Mucosa of stomach (tissue), 1 donor: ENCODE results near the gene MOCS1.

Experiments used
- H3K27me3 ChIP-seq: one replicate; pipeline ENCODE4 v1.7.0; 2013; ENCODE audit warnings: mild to moderate bottlenecking, low read length; ENCODE audit not compliant: control insufficient read depth, insufficient read depth
- H3K36me3 ChIP-seq: one replicate; pipeline ENCODE4 v1.7.0; 2013; ENCODE audit warnings: low read length; ENCODE audit not compliant: control insufficient read depth, insufficient read depth
- H3K4me1 ChIP-seq: one replicate; pipeline ENCODE4 v1.7.0; 2013; ENCODE audit warnings: mild to moderate bottlenecking, low read length; ENCODE audit not compliant: control insufficient read depth, insufficient read depth
- H3K4me3 ChIP-seq: one replicate; pipeline ENCODE4 v1.7.0; 2013; ENCODE audit warnings: low read length
- H3K9ac ChIP-seq: one replicate; pipeline ENCODE4 v1.7.0; 2013; ENCODE audit warnings: mild to moderate bottlenecking, low read length, moderate library complexity
- H3K9me3 ChIP-seq: one replicate; pipeline ENCODE4 v1.7.0; 2013; ENCODE audit warnings: mild to moderate bottlenecking, low read length, moderate library complexity; ENCODE audit not compliant: control insufficient read depth
- donor health status: Pancreatic carcinoma.

The MOCS1 gene

DNA sequence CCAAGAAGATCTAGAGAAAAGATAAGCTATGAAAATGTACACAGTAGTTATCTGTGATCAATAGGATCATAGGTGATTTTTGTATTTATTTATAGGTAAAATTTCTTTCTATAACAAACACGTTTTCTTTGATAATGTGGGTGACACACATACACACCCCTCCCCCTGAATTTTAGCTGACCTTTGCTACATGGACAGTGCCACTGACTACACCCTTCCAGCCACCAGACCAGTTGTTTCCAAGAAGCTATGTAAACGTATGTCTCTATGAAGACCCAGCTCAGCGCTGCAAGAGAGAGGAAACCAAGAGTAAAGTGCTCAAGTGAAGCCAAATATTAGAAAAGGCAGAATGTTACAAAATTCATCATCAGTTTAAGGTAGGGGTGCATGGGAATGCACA is 16.3 kb downstream of the MOCS1 start:
- Histone ChIP-seq H3K36me3 (no peaks in the 10 kb centered on the region), H3K27me3 (no peaks in the 10 kb centered on the region), H3K9ac (no peak overlapping the region), H3K9me3 (no peaks in the 10 kb centered on the region), H3K4me1 (peaks cover 1% of the 10 kb centered on the region), H3K4me3 (no peak overlapping the region)

DNA sequence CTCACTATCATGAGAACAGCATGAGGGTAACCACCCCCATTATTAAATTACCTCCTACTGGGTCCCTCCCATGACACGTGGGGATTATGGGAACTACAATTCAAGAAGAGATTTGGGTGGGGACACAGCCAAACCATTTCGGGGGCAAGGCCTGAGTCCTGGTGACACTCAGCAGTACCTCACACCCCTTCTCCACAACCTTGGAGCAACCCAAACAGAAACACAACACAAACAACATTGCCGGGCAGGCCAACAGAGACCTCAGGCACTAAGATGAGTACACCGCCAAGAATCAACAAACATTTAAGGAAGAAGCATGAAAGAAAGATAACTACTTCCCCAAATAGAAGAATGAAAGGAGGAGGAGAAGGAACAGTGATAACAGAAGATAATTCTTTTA is 16.9 kb downstream of the MOCS1 start:
- Histone ChIP-seq H3K36me3 (no peaks in the 10 kb centered on the region), H3K4me3 (no peak overlapping the region), H3K27me3 (no peaks in the 10 kb centered on the region), H3K4me1 (no peaks in the 10 kb centered on the region), H3K9me3 (no peaks in the 10 kb centered on the region), H3K9ac (no peak overlapping the region)

DNA sequence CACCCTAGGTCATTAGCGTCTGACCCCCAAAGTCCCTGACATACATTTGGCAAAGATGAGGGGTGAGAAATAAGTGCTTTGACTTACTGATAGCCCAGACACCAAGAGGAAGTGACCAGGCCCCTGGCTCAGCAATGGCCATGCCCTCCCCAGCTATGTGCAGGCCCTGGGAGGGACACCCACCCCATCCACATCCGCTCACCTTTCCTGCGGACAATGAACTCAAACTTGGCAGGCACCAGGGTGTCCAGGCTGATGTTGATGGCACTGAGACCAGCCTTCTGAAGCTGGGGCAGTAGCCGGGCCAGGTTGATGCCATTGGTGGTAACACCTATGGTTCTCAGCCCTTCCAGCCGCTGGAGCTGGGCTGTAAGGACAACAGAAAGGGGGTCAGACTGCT is 18.4 kb downstream of the MOCS1 start:
- Histone ChIP-seq H3K9me3 (no peaks in the 10 kb centered on the region), H3K9ac (no peak overlapping the region), H3K4me3 (no peak overlapping the region), H3K4me1 (no peaks in the 10 kb centered on the region), H3K27me3 (no peaks in the 10 kb centered on the region), H3K36me3 (no peaks in the 10 kb centered on the region)

DNA sequence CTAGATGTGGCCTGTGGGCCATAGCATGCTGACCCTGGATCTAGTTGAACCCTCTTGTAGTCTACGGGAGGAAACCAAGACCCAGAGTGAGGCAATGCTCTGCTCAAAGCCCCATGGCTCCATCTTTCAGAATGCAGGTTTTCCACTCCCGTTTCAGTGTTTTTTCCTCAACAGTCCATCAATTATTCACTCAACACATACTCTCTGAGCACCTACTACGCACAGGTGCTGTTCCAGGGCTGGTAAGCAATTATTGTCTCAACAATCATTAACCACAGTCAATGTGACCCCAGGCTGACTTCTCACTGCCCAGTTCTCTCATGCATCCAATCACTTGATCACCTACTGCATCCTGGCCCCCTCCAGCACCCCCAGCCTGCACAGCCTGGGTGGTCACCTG is 20.0 kb downstream of the MOCS1 start:
- H3K4me3 ChIP-seq: no peak overlapping the region
- no peak overlapping the region for H3K9ac ChIP-seq
- no peaks in the 10 kb centered on the region for H3K9me3 ChIP-seq
- H3K36me3 ChIP-seq: no peaks in the 10 kb centered on the region
- no peaks in the 10 kb centered on the region for H3K27me3 ChIP-seq
- H3K4me1 ChIP-seq: no peaks in the 10 kb centered on the region

DNA sequence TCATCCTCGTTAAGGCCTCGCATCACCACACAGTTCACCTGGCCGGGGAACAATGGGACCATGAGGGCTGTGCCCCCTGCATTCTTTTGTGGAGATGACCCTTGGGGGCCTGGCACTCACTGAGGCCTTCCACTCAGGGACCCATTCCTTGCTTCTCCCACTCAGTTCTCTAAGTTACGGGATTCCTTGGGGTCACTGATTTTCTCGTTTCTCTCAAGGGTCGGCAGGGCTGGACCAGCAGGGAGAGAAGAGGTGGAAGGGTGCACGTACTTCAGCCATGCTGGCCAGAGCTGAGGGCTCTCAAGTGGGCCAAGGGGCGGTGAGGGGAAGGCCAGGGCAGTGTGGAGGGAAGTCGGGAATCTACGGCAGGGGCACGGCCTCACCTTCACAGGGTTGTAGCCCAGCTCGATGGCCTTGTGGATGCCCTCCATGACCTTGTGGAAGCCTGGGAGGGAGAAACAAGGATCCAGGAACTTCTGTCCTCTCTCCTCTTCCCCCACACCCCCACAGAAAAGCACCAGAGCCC is 20.8 kb downstream of the MOCS1 start:
- no peaks in the 10 kb centered on the region for H3K27me3 ChIP-seq
- no peak overlapping the region for H3K9ac ChIP-seq
- no peak overlapping the region for H3K4me3 ChIP-seq
- no peaks in the 10 kb centered on the region for H3K4me1 ChIP-seq
- H3K9me3 ChIP-seq: no peaks in the 10 kb centered on the region
- no peaks in the 10 kb centered on the region for H3K36me3 ChIP-seq

DNA sequence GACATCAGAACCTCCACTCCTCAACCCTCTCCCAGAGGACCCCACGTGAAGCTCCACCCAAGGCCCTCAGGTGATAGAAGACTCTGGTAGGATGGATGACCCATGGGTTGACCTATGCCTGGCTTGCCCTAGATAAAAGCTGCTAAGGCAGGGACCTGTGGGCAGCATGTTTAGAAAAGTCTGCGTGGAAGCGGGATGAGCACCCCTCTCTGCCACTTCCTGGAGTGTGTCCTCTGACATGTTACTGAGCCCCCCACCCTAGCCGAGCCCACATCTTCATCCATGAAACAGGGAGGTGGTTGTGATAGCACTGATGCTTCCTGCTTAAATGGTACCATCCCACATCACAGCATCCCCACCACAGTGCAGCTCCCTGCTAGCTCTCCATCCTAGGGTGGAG is 21.8 kb downstream of the MOCS1 start:
- no peaks in the 10 kb centered on the region for H3K4me1 ChIP-seq
- H3K27me3 ChIP-seq: no peaks in the 10 kb centered on the region
- H3K9ac ChIP-seq: no peak overlapping the region
- H3K9me3 ChIP-seq: no peaks in the 10 kb centered on the region
- no peaks in the 10 kb centered on the region for H3K36me3 ChIP-seq
- H3K4me3 ChIP-seq: no peak overlapping the region

DNA sequence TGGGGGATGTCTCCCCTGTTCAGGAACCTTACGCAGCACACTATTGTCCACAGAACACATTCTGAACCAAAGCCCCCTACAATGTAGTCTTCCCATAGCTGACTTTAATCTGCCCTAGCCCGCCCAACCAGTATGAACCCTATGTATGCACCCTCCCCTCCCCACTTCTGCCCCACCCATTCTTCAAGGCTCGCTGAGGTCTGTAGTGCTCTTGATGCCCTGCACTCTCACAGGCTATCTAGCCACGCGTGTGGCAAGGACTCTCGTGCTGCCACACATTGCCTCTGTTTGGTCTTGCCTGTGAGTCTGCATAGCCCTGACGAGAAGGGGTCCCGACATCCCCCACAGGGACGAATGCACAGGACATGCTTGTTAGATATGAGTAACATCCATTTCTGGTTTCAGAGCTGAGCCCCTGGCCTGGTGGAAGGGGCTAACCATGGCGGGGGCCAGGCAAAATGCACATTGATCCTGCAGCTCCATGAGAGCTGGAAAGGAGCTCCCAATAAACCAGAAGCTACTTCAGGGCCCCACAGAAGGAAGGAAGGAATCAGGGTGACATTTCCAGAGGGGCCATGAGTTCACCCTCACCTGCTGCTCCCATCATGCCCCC is 22.6 kb downstream of the MOCS1 start:
- Histone ChIP-seq H3K9ac (no peak overlapping the region), H3K4me3 (no peak overlapping the region), H3K36me3 (no peaks in the 10 kb centered on the region), H3K4me1 (no peaks in the 10 kb centered on the region), H3K9me3 (no peaks in the 10 kb centered on the region), H3K27me3 (no peaks in the 10 kb centered on the region)

DNA sequence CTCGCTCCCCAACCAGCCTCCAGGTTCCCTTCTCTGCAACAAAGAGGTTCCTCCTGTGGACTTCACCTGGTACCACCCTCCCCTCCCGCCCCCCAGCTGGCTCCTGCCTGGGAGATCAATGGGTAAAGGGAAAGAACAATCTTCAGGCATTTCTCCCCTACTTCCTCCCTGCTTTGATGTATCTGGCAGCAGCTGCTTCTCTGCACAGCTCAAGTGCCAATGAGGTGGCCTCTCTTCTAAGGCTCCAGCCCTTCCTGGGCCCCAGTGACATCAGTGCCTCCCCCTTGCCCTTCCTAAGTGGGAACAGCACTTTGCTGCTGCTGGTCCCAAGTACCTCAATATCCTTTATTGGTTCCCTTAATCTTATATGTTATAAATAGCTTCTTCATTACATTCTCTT is 23.5 kb downstream of the MOCS1 start:
- H3K4me1 ChIP-seq: no peaks in the 10 kb centered on the region
- H3K4me3 ChIP-seq: no peak overlapping the region
- no peak overlapping the region for H3K9ac ChIP-seq
- H3K27me3 ChIP-seq: no peaks in the 10 kb centered on the region
- H3K36me3 ChIP-seq: no peaks in the 10 kb centered on the region
- no peaks in the 10 kb centered on the region for H3K9me3 ChIP-seq

DNA sequence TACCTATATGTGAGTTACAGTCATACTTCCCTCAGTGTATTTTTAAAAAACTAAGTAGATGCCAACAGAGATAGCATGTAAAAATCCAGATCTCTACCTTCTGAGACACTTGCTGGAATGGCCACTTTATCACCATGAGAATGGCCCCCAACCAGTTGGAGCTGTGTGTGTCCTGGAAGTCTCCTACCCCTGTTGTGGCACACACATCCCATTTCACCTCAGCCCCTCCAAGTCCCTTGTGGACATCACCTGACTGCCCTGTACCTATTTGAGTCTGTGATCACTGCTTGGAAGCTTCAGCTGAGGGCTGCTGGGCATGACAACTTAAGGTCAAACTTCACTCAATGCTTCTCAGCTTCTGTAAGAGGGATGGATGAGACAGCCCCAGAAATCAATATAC is 24.1 kb downstream of the MOCS1 start:
- no peaks in the 10 kb centered on the region for H3K9me3 ChIP-seq
- H3K9ac ChIP-seq: no peak overlapping the region
- no peak overlapping the region for H3K4me3 ChIP-seq
- H3K27me3 ChIP-seq: no peaks in the 10 kb centered on the region
- H3K4me1 ChIP-seq: no peaks in the 10 kb centered on the region
- H3K36me3 ChIP-seq: no peaks in the 10 kb centered on the region

DNA sequence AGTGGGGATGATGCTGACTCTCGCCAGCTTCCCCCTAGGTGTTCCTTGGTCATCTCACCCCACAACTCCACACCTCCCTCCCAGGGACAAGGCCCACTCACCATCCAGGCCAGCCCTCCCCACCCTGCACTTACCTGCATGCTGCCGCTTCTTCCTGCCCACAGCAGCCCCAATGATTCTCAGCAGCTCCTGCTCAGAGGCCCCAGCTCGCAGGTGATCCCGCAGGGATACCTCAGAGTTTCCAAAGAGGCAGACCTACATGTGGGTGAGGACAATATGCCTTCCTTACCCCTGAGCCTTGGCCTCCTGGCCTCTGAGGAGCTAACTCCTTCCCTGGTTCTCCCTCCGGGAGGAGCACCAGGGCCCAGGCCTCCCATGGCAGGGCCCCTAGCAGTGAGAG is 24.6 kb downstream of the MOCS1 start:
- Histone ChIP-seq H3K9me3 (no peaks in the 10 kb centered on the region), H3K27me3 (no peaks in the 10 kb centered on the region), H3K36me3 (no peaks in the 10 kb centered on the region), H3K4me1 (no peaks in the 10 kb centered on the region), H3K4me3 (no peak overlapping the region), H3K9ac (no peak overlapping the region)

DNA sequence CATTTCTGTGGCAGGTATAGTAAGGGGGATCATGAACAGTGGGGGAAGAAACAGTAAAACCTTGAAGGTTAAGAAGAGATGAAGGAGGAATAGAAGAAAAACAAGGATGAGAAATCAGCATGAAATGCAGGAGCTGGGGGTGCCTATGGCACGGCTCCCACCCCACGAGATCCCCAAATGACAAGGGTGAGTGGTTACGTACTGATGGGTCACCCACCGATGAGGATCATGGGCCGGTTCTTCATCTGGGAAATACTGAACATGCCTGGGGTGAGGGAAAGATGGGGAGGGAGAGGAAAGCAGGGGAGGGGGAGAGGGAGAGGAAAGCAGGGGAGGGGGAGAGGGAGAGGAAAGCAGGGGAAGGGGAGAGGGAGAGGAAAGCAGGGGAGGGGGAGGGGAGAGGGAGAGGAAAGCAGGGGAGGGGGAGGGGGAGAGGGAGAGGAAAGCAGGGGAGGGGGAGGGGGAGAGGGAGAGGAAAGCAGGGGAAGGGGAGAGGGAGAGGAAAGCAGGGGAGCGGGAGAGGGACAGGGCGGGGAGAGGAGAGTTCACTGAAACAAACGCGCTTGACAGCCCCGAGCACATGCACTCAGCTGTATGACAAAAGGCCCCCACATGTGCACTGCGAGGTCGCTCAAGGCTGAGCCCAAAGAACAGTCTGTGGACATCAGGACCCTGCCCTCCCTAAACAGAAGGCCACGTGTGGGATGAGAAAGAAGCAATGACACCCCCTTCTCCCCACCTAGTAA is 25.3 kb downstream of the MOCS1 start:
- Histone ChIP-seq H3K4me3 (no peak overlapping the region), H3K36me3 (no peaks in the 10 kb centered on the region), H3K27me3 (no peaks in the 10 kb centered on the region), H3K9ac (no peak overlapping the region), H3K9me3 (no peaks in the 10 kb centered on the region), H3K4me1 (no peaks in the 10 kb centered on the region)

DNA sequence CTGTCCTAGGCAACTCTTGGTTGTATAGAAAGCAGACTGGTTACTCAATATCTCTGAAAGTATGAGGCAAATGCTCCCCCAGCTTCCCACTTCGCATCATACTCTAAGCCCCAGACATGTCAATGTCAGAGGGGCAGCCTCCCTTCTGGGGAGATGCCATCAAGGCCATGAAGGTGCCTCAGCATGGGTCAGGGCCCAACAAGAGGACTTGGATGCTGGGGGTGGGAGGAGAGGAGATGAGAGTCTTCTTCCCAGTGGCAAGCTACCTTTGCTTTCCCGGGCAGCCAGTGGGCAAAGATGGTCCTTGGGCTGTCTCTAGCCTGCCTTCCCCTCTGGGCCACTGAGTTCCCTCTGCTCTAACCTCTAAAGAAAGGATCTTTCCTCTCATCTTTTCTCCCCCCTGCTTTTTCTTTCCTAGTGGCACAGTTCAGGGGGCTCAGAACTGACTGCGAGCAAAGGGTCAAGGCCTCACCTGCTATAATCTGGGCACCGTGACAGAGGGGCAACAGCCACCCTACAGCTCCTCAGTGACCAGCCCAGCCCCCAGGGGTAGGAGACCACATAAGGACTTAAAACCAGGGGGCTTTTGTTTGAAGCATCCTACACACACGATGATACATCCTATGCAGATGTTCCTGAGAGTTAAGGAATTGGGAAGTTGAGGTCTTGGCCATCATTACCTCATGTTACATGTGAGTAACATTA is 26.2 kb downstream of the MOCS1 start:
- no peak overlapping the region for H3K4me3 ChIP-seq
- no peaks in the 10 kb centered on the region for H3K9me3 ChIP-seq
- H3K4me1 ChIP-seq: no peaks in the 10 kb centered on the region
- no peaks in the 10 kb centered on the region for H3K27me3 ChIP-seq
- H3K9ac ChIP-seq: no peak overlapping the region
- no peaks in the 10 kb centered on the region for H3K36me3 ChIP-seq
